UCSD-AML1 (cell line): ENCODE measurements around the gene GABRD.

Source experiments
- DNase-seq: peaks from one replicate; lab custom pipeline; 2025; ENCODE audit not compliant: unreplicated experiment; lab: John Stamatoyannopoulos, UW

GABRD gene

DNA sequence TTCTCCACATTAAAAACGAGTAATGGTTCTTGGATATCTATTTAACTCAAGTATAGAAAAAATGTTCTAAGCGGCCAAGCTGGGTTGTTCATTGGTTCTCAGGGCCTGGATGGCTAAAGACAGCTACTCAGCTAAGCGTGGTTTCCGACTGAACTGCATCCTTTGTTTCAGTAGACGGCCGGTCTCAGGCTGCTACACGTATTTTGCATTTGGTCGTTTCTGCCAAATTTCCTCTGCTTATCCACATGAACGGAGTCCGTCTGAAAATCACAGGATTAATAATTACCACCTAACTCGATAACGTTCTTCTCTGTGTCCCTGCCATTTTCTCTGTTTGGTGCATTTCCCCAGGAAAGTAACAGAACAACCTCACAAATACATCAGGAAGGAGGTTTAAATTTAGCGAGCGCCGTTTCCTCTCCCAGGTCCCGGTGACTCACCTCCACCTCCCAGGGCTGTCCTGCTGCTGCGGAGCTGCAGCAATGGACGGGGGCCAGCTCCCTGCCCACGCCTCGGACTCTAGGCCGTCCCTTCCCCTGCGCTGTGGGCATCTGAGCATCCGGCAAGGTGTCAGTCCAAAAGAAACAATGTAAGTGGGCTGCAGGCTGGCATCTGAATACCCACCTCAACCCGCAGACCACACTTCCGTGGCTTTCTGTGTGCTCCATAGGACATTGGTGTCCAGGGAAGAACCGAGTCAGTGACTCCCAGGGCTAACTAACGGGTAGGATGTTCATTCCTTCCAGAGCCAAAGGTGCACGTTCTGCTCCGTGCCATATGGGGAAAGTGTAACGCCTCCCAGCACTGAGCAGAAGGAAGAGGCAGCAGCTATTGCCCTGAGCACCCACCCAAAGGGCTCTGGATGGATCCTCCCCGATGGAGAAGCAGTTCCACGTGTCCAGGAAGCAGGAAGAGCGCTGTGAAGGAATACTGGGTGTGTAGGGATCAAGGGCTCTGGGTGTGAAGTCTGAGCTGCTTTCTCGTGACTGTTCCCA lies 4.1 kb upstream of the GABRD start:
- DNase-seq, result peak; percentile 34

GRCh38 chr1:2016123-2016522 lies 3.0 kb upstream of the GABRD start:
- DNase-seq, result no peak

GRCh38 chr1:2018217-2019171 lies 651 bp upstream of the GABRD start:
- DNase-seq, result no peak

GRCh38 chr1:2019571-2020309 lies 595 bp downstream of the GABRD start:
- DNase-seq, result no peak

DNA sequence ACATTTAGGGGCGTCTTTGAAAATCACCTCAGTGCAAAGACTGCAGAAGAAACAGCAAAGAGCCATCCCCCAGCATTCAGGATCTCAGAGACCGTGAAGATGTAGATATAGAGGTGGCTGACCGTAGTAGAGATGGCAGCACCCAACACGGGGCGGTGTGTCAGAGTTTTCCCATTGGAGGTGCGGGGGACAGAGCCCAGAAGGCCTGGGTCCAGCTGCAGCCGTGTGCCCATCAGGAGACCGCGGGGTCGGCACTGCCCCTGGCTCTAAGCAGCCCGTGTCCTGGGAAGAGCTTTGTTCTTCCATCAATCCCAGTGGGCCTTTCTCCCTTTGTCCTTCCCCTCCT lies 1.1 kb downstream of the GABRD start:
- no peak for DNase-seq

- no peak for DNase-seq
These were observed 2.4 kb downstream of the GABRD start for GRCh38 chr1:2021550-2021949.

DNA sequence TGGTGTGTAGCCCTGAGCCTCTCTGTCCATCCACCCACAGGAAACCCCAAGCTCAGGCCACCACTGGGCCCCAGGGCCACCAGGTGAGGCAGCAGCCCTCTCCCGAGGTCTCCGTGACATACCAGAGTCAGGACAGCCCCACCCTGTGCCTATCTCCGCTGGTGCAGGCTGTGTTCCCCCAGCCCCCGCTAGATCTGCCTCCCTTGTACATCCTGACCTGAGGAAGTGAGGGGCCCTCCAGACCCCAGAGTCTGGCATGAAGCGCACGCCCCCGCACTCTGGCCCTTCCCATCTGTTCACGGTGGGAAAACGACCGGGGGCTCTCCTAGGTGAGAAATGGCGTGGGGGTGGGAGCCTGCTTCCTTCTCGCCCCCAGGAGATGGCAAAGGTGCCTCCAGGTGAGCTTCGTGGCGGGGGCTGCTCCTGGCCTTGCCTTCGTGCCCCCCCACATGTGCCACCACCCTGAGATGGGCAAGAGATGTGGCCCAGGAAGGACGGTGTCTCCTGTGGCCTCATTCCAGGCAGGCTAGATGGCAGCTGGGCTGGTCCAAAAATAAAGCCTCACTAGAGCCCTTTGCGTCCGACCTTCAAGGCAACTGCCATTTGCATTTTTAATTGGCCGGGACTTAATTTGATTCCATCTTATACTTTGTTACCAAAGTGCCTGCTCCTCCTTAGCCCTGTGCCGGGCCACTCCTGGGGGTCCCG lies 3.1 kb downstream of the GABRD start:
- DNase-seq, result no peak

DNA sequence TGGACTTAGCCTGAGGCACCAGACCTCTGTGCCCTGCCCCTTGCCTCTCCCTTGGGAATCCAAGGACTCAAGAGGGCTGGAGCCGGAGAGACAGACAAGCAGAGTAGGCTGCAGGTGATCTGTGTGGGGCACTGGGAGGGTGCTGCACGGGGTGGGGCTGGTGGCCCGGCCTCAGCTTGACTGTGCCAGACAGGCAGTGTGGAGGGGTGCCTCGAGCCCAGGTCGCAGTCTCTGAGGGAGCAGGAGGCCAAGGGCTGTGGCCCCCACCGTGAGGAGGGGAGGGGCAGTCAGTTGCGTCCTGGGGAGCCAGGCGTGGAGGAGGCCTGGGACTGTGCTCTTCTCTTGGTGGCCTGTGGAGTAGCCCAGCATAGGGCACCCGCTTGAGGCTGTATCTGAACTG lies 4.0 kb downstream of the GABRD start:
- DNase-seq, result no peak

- no peak for DNase-seq
These were observed 5.3 kb downstream of the GABRD start for GRCh38 chr1:2024451-2024850.

GRCh38 chr1:2024887-2025286 lies 5.7 kb downstream of the GABRD start:
- no peak for DNase-seq

DNA sequence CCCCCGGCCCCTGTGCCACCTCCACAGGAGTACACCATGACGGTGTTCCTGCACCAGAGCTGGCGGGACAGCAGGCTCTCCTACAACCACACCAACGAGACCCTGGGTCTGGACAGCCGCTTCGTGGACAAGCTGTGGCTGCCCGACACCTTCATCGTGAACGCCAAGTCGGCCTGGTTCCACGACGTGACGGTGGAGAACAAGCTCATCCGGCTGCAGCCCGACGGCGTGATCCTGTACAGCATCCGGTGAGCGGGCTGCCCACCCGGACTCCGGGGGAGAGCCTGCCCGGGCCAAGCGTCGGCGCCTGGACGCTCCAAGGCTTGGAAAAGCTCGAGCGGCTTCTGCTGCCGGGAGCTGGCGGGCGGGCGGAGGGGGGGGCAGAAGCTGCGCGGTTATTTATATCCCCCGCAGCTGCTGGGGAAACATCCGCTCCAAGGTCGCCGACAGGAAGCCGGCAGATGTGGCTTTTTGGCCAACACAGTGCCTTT lies 6.4 kb downstream of the GABRD start:
- DNase-seq, result peak; percentile 77

- DNase-seq, result no peak
These were observed 8.9 kb downstream of the GABRD start for GRCh38 chr1:2027961-2028583.

GRCh38 chr1:2028870-2029560 lies 9.9 kb downstream of the GABRD start:
- DNase-seq, result no peak

DNA sequence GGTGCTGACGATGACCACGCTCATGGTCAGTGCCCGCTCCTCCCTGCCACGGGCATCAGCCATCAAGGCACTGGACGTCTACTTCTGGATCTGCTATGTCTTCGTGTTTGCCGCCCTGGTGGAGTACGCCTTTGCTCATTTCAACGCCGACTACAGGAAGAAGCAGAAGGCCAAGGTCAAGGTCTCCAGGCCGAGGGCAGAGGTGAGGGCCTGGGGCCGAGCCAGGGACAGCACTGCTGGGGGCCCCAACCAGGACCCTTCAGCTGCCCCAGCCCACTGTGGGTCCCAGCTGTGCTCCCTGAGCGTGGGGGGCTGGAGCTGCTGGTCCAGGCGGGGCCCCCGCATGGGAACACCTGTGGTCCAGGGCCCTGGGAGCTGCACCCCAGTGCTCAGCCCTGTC lies 10.4 kb downstream of the GABRD start:
- DNase-seq, result no peak

GRCh38 chr1:2030076-2030871 lies 11.1 kb downstream of the GABRD start:
- no peak for DNase-seq

DNA sequence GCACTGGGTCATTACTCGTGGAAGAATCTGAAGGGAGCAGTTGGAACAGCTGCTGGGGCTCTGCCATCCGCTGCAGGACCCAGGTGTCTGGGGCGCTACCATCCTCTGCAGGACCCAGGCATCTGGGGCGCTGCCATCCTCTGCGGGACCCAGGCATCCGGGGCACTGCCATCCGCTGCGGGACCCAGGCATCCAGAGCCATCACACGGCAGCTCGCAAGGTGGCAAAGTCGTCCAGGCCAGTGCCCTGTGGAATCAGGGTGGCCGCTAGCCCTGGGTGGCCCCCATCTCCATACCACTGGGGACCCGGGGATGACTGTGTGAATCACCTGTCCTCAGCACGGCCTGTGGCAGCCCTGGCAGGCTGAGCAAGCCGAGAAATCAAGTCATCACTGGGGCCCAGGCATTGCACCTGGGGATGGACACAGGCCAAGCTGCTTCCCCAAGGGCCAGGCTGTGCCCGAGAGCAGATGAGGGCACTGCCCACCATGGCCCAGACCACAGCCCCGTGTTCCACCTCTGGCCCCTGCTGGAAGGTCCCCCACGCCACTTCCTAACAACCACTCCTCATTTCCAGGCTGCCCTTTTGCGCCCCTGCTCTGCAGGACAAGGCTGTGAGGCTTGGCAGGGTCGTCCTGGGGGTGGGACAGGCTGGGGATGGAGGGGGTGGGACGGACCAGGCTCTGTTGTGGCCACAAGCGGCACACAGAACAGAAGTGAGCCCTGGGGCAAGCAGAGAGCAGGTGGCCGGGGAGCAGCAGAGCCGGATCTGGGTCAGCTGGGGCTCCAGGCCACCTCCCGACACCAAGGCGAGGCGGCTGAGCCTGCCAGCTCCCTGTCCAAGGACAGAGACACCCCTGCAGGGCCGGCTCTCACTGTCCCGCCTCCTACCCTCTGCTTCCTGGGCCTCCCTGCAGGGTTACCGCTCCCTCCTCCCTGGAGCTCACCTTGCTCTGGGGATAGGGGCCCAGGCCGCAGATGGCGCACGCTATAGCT lies 12.7 kb downstream of the GABRD start:
- DNase-seq, result no peak

DNA sequence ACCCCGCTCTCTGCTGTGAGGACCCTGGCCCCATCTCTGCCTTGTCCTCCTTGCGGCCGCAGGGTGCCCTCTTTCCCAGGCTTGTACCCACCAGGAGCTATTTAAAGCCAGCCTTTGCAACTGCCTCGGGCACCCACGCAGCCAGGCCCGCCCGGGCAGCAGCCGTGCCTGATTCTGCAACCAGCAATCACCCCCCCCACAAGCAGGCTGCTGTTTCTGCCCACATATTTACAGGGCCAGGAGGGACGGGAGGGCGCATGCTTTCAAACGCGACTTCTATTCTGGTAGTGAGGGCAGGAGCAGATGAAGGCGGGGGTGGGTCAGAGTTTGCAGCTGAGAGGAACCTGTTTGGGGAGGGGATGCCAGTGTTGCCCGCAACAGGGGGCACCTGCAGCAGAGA lies 13.6 kb downstream of the GABRD start:
- DNase-seq, result no peak
